GM04504 (cell line): ENCODE measurements around the gene CALN1.
"Not testable (repeated sequence)": the region's sequence is repeated elsewhere in the genome, so short reads cannot be mapped to it uniquely, and the experiment has no call there.

ENCODE experiments used
- DNase-seq: peaks from one replicate; pipeline ENCODE4 v3.0.0-alpha.2; 2012; ENCODE audit warnings: low read depth

The CALN1 gene

DNA sequence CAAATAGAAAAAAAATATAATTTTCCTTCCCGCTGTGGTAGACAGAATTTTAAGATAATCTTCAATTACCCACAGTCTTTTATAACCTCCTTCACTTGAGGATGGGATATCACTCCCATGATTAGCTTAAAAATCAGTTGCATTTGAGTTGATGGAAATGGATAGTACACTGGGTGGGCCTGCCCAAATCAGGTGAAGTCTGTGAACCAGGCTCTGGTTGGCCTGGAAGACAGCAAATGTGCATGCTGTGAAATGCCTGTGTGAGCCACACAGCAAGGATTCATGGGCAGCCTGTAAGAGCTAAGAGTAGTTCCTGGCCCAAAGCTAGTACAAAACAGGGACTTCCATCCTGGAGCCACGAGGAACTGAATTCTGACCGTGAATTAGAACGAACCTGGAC is 548.0 kb downstream of the CALN1 start:
- no peak for DNase-seq

DNA sequence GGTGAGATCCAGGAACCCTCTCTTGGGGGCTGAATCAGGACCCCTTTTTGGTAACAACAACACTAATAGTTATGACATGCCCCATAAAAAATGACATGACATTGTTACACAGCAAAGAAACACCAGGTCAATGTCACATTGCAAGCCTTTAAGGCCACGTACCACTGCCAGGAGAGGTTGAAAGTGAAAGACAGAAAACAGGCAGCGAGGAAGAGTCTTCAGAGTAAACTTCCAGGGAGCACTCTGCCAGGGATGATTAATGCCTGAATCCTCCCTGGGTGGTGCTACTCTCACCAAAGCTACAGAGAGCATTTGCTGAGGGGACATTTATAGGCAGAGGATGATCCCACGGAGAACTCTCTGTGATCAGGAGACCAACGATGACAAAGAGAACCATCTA is 551.6 kb downstream of the CALN1 start:
- DNase-seq, result no peak

DNA sequence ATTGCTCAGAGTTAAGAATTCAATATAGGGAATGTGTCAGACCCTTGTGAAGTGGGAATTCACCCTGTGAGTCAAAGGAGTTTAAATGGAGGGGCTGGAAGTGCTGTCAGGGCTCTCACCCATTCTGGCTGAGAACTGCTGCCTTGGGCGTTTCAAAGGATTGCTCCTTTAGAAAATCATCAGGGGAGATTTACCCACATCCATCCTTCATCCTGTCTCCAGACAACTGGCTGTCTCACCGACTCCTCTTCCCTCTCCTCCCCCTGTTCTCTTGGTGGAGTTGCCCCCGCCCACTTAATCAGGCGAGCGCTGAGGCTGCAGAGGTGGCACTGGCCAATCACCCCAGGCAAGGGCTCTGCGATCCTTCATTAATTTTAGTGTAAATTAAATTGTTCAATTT is 554.8 kb downstream of the CALN1 start:
- no peak for DNase-seq

DNA sequence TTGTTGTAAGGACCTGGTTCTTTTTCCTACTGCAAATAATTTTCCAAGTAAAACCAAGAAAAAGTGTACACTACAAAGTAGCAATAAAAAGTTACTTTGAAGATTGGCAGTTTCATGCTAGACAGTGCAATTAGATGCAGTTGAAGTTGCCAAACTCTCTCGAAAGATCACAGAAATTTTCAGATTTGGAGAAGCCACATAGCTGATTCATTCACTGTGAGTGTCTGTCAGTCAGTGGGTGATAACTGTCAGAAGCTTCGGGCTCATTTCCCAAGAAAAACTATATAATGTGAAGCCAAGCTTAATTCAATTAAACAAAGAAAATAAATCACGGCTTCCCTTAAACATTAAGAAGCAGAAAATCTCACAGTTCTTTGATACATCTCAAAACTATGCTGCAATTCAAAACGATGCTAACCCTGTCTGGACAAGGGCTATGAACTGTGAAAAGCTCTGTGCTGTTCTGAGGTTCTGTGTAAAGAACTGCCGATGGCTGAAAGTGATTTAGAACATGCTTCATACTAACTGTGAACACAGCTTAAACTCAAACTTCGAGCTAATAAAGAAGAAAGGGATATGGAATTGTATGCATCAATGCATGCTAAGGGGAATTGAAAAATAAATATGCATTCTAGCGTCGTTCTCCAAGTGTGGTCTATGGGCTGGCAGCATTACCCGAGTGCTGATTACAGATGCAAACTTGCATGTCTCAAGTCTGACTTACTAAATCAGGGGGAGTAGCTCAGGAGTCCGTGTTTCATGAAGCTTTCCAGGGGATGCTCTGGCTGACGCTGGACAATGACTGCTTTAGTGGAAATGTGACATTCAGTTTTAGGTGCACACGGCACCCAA is 557.4 kb downstream of the CALN1 start:
- DNase-seq, result no peak

DNA sequence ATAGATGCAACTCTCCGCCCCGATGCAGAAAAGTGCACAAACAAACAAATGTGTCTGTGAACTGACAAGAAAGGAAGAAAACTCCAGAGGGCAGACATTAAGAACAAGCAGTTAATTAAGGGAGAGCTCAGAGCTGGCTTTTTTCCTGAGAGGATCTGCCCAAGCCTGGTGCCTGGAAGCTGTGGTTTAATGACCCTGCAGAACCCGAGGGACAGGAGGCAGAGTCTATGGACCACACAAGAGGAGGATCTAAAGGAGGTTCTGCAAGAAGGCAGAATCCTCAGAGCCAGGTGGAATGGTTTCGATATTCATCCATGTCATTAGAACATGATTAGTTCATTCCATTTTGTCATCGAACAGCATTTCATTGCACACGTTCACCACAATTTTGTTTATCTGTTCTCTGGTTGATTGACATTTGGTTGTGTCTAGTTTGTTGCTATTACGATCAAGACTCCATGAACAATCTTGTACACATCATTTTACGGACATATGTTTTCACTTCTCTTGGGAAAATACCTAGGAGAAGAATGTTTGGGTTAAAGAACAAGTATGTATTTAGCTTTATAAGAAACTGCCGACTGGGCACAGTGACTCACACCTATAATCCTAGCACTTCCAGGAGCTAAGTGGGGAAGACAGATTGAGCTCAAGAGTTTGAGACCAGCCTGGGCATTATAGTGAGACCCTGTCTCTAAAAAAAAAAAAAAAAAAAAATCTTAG is 560.2 kb downstream of the CALN1 start:
- no peak for DNase-seq

DNA sequence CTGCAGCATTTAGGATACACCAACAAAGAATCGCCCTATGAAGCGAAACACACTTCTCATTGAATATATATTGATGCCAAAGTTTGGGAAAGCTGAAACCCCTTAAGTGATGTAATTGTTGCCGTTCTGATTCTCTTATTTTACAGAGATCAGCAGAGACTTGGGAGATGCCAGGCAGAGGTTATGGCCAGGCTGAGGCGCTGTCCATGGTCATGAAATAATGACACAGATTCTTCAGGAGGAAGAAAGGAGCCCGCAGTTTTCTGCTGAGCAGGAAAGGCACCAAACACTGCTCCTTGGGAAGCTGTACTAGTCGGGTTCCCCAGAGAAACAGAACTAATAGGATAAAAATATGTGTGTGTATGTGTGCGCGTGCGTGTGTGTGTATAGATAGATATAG is 566.0 kb downstream of the CALN1 start:
- no peak for DNase-seq

DNA sequence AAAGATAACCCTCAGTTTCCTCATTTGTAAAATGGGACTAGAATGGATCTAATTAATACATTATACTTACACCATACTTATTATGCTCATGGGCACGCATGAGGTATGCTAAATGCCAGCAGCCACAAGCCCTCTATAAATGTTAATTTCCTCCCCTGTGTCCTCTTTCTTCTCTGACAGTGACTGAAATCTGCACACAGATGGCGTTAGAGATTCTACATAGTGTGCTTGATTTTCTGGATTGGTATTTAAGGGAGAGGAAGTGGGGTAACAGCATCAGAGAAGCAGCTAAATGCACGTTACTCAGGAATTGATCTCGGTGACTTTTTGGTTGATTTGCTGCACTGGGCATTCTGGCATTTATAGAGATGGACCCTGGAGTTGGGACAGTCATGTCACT is 568.5 kb downstream of the CALN1 start:
- no peak for DNase-seq

DNA sequence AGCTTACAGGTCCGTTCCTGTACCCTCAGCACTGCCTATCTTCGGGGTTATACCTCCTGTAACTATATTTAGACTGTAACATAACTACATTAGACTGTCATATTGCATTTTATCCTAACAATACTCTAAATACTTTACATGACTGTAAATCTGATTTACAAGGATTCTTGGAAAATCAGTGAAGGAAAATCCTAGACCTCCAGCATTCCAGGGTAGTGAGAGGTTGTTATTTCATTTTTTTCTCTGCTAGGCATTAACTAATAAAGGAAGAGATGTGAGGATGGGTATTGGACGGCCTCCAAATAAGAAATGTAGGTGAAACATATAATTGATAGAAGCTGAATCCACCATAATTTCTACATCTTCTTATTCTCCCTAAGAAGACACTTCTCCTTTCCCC is 569.4 kb downstream of the CALN1 start:
- DNase-seq, result no peak

DNA sequence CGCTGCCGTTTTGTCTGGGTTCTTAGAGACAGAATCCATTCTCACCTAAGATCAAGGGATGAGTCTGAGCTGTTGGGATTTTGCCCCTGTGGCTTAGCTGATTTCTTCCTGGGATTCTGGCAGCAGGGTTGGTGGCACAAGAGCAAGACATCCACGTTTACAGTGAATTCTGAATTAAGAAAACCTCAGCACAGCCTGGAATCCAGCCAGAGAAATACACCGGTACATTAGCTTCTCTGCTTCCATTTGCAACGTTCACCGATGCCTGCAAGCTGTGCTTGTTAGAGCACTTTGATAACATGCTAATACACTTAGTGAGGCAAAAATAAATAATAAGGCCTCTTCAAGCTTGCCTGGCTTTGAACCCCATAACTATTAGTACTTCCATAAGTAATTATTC is 569.8 kb downstream of the CALN1 start:
- DNase-seq, result no peak

DNA sequence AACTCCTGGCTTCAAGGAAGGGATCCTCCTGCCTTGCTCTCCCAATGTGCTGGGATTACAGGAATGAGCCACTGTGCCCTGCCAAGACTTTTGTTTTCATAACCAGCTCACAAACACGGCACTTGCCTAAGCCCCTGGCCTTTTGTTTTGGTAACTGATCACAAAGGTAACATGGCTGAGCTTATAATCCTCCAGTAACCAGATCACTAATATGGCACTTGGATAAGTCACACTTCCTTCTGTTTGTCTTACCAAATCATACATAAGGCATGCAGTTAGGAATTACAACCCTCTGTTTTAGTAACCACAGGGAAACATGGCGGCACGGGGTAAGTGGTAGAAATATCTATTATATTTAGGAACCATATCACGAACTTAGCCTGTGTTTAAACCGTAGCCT is 577.1 kb downstream of the CALN1 start:
- DNase-seq, result no peak

DNA sequence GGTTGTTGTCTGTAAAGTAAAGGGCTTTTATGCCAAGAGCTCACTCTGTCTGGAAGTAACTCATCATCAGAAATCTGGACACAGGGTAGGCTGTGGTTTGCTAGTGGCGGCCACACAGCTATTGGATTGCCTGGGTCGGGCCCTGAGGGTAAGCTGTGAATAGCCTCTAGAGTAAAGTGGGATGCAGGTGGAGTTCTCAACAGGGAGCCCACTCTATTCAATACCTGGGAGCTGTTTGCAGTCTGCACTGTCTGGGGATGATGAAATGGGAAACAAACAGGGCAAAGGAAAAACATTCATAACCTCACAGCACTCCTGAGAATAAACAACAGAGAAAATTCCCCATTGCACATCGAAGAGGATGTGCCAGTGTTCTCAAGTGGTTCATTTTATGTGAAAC is 582.6 kb downstream of the CALN1 start:
- no peak for DNase-seq

DNA sequence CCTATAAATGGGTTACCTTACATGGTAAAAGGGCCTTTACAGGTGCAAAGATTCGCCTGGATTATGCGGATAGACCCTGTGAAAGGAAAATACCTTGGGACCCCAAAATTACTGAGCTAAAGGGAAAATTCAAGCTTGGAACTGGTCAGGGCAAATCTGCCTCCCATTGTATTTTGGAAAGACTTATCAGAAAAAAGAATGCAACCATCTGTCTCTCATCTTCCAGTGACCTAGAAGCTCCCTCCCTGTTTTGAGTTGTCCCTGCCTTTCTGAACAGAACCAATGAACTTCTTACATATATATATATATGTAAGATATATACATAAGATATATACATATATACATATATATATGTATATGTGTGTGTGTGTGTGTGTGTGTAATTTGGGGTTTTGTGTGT is 583.8 kb downstream of the CALN1 start:
- DNase-seq, result no peak

DNA sequence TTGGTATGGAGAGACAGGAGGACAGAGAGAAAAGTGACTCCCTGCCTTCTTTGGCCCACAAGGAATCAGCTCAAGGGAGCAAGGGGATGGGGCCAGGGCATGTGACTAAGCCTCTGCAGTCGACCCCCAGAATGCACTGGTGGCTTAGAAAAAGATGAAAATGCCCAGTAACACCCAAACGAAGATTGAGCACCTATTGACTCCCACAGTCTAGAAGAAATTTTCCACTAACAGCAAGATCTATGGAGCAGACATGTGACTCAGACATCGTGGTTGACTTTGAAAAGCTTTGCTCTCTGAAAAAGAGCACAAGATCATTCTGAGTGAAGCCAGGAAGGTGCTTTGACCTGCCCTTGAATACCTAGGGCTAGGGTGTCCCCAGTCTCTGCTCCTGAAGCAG is 586.0 kb downstream of the CALN1 start:
- no peak for DNase-seq

DNA sequence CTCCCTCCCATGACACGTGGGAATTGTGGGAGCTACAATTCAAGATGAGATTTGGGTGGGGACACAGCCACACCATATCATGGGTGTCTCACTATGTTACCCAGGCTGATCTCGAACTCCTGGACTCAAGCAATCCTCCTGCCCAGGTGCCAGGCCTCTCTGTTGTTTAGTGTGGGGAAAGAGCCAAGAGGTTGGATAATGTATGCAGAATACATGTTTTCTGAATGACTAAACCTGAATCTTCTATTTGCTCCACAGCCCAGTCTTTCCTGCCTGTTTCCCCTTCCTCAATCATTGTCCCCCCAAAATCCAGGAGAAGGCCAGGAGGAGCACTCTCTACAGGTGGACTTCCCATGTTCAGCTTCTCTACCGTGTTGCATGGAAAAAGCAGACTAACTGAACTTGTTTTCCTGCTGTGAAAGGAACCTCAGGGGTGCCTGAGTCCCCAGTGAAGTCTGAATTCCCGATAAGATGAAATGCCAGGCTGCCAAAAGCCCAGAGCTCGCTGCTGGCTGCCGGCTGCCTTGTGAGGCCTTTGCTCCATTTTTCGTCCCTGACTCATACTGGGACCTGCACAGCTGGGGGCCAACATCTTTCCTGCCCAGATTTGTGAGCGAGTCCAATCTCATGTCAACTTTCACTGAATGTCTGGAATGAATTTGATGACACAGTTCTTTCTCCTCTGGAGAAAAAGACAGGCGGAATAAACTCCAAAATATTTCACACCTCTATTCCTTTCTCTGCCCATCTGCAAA is 588.0 kb downstream of the CALN1 start:
- DNase-seq, result no peak

DNA sequence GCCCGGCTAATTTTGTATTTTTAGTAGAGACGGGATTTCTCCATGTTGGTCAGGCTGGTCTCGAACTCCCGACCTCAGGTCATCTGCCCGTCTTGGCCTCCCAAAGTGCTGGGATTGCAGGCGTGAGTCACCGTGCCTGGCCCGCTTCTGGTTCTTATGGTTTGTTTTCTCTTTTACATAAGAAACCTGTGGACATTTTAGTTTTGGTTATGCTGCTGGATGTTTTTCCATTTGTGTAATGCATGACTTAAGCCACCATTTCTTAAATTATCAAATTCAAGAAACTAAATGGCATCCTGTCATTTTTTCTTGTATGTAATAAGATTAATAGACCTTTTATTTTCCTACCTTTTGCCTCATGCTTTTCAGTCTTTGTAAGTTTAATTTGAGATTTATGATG is 589.7 kb downstream of the CALN1 start:
- not testable (repeated sequence) for DNase-seq

DNA sequence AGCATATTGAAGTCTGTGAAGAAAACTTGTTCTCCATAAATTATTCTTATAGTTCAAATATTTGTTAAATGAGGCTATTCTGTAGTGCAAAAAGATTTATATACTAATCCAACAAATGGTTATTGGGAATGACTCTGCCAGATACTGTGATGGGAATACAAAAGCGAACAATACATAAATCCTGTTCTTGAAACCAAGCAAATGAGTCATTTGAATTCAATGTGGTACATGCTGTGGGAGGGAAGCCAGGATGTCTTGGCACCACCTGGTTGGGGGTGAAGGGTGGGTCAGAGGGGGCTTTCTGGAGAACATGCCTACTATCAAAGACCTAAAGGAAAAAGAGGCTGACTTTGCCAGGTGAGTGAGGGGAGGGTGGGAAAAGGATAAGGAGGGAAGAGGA is 594.2 kb downstream of the CALN1 start:
- no peak for DNase-seq

DNA sequence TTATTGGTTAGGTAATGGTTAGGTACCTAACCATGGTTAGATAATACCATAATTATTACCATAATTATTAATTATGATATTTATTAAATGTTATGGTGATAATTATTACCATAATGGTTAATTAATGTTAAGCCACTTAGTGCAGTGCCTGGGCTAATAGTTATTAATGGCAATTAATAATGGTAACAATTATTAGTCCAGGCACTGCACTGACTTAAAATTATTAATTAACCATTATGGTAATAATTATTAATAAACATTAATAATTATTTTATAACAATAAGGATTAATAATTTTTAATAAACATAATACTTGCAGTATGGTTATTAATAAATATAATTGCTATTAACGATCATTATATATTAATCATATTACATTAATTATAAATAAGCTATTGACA is 604.0 kb downstream of the CALN1 start:
- no peak for DNase-seq

DNA sequence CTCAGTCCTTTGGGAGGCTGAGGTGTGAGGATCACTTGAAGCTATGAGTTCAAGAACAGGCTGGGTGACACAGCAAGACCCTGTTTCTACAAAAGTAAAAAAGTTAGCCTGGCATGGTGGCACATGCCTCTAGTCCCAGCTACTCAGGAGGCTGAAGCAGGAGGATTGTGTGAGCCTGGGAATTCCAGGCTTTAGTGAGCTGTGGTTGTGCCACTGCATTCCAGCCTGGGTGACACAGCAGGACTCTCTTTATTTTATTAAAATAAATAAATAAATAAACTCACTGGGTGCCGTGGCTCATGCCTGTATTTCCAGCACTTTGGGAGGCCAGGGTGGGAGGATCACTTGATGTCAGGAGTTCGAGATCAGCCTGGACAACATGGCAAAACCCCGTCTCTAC is 607.9 kb downstream of the CALN1 start:
- DNase-seq, result no peak

DNA sequence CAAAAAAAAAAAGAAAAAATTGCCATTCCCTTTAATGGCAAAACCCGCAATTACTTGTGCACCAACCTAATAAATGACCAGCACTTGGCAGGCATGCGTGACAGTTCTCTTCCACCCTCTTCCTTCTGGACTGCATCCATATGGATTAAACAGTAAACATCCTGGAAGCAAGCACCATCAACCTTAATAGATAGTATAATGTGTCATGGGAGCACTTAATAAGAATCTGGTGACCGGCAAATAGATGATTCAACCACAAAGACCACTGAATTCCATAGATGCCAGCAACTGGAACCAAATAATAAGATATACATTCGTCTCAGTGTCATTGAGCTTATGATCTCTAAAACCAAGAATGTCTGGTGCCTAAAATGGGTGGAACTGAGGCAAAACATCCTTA is 610.2 kb downstream of the CALN1 start:
- DNase-seq, result no peak

DNA sequence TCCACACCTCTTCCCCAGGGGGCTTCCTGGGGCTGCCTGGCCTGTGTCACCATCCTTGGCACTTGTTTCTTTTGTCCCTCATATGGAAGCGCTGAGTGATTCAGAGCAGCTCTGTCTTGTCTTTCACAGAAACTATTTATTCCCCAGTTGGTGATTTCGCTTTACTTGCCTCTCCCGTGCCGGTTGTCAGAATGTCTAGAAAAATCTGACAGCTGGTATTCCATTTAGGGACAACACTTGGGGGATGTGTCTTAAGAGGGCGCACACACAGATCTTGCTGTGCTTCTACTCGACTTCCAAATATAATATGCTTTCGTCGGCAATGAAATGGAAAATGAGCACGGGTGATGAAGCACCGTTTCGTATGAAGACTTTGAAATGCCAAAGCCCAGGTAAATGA is 611.8 kb downstream of the CALN1 start:
- no peak for DNase-seq

DNA sequence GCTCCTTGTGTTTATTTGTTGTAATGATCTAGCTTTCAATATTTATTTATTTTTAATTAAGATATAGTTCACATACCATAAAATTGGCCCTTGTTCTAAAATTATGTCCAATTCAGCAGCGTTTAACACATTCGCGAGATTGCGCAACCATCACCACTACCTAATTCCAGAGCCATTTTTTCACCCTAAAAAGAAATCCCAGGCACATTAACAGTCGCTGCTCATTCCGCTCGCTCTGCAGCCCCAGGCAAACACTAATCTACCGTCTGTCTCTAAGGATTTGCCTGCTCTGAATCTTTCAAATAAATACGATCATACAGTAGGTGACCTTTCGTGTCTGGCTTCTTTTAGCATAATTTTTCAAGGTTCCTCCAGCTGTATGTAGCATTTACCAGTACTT is 616.7 kb downstream of the CALN1 start:
- DNase-seq, result no peak

DNA sequence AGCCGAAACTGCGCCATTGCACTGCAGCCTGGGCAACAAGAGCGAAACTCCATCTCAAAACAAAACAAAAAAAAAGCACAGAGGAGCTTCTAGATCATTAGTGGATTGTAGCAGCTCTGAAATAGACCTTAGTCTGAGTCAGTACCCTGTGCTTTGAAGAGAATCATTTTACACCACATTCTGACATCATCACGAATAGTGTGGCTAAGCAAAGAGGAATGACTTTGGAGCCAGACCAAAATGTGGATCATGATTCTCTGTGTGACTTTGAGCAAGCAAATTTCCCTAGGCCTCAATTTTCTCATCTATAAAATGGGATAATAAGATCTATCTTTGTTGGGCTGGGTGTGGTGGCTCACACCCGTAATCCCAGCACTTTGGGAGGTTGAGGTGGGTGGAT is 618.9 kb downstream of the CALN1 start:
- no peak for DNase-seq

DNA sequence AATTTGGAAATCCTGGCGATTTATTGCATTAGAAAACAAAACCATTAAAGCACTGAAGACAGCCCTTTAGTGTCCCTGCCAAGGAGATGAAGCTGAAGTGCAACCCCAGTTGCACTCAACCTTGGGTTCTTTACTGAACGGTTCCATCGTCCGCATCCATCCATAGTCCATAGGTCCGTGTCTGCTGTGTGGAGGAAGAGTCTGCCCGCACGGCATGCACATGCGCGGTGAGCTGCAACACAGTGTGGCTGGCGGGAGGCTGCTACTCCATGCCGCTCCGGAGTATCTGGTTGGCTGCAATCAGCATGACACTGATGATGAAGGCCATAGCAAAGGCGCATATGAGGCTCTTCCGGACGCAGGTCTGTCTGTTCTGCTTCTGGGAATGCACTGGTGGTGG is 624.6 kb downstream of the CALN1 start:
- no peak for DNase-seq
